ENCODE data around the gene DOP1A.

Gene DOP1A, protein sequence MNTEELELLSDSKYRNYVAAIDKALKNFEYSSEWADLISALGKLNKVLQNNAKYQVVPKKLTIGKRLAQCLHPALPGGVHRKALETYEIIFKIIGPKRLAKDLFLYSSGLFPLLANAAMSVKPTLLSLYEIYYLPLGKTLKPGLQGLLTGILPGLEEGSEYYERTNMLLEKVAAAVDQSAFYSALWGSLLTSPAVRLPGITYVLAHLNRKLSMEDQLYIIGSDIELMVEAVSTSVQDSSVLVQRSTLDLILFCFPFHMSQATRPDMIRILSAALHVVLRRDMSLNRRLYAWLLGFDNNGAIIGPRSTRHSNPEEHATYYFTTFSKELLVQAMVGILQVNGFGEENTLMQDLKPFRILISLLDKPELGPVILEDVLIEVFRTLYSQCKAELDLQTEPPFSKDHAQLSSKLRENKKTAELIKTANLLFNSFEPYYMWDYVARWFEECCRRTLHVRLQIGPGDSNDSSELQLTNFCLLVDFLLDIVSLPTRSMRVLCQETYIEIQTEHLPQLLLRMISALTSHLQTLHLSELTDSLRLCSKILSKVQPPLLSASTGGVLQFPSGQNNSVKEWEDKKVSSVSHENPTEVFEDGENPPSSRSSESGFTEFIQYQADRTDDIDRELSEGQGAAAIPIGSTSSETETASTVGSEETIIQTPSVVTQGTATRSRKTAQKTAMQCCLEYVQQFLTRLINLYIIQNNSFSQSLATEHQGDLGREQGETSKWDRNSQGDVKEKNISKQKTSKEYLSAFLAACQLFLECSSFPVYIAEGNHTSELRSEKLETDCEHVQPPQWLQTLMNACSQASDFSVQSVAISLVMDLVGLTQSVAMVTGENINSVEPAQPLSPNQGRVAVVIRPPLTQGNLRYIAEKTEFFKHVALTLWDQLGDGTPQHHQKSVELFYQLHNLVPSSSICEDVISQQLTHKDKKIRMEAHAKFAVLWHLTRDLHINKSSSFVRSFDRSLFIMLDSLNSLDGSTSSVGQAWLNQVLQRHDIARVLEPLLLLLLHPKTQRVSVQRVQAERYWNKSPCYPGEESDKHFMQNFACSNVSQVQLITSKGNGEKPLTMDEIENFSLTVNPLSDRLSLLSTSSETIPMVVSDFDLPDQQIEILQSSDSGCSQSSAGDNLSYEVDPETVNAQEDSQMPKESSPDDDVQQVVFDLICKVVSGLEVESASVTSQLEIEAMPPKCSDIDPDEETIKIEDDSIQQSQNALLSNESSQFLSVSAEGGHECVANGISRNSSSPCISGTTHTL (N-terminal part only)

DNA sequence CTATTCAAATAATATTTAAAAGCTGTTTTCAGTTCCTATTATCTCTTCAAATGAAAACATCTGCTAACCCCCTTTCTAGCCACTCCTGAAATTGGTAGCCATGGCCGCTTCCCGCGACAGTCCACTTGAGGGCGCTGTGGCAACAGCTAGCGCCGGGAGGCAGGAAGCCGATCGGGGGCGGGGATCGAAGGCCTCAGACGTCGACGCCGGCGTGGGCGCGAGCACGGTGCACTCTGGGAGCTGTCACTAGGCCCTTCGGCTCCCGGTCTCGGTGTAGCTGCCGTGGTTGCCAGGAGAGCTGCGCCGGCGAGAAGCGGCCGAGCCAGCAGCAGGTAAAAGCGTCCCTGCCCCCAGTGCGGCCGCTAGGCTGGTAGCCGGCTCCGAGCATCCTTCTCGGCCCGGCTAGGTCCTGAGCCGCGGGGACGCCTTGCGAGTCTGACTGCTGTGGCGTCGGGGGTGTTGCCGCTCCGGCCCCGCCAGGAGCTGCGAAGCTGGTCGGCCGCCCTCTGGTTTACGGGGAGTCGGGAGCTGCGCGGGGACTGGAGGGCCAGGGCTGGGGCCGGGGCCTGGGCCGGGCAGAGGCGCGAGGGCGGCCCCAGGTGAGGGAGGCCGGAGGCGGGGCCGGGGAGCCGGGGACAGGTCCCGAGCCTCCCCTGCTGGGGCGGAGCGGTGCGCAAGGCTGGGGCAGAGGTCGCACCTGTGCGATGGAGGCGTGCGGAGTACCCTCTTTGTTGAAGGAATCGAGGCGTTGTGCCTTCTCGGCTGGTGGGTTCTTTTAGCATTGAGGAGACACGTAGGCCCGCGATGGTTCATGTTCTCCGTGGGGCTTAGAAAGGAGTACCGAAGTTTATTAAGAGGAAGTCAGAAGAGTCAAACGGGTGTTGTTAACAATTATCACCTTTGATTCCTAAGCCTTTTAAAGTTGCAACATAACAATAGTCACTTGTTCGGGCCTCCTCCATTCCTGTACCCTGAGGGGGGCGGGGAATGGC is at the start of gene DOP1A:
TSS of gene DOP1A (plus strand) at position 224 of the 992 bp plus-strand sequence. CDS start 29,307 bp downstream, outside the sequence.
- DNase-seq (ENCODE audit: low read depth, low spot score), result peak; percentile 97

DNA sequence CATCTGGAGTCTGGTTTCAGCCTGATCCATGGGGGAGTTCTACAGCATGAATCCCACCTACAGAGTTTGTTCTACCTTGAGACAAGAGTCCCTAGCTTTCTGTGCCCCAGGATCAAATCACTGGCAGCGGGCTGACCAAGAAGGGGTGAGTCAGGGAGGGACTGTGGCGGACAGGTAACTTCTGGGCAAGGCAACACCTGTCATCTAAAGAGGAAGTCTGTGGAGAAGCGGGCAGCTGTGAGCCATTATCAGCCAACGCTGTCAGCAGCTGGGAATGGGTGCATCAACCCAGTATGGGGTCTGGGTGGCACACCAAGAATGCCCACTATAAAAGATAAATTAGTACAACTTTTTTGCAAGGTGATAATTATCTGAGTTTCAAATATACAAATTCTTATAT is 47.7 kb upstream of the DOP1A start:
- DNase-seq (ENCODE audit: low read depth, low spot score), result no peak

DNA sequence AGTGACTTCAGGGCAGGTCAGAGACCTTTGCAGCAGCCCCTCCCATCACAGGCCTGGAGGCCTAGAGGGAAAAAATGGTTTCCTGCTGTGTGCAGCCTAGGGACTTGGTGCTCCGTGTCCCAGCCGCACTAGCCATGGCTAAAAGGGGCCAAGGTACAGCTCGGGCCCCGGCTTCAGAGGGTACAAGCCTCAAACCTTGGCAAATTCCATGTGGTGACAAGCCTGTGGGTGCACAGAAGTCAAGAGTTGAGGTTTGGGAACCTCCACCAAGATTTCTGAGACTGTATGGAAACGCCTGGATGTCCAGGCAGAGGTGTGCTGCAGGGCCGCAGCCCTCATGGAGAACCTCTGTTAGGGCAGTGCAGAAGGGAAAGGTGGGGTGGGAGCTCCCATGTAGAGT is 35.8 kb upstream of the DOP1A start:
- DNase-seq (ENCODE audit: low read depth, low spot score), result no peak

DNA sequence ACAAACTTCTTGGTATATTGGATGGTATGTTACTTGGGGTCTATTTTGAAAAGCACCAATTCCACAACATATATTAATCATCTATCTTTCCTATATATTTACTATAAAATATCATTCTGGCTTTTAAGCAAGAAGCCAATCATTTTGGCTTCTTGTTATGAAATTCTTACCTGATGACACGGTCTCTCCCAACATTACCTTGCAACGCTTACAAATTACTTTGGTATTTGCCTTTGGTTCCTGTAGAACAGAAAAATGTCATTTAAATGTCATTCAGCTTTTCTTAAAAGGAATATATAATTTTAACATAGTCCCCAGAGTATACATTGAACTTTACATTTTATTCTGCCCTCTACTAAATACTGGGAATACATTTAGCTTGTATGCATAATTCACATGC is 29.2 kb upstream of the DOP1A start:
- DNase-seq (ENCODE audit: low read depth, low spot score), result no peak

DNA sequence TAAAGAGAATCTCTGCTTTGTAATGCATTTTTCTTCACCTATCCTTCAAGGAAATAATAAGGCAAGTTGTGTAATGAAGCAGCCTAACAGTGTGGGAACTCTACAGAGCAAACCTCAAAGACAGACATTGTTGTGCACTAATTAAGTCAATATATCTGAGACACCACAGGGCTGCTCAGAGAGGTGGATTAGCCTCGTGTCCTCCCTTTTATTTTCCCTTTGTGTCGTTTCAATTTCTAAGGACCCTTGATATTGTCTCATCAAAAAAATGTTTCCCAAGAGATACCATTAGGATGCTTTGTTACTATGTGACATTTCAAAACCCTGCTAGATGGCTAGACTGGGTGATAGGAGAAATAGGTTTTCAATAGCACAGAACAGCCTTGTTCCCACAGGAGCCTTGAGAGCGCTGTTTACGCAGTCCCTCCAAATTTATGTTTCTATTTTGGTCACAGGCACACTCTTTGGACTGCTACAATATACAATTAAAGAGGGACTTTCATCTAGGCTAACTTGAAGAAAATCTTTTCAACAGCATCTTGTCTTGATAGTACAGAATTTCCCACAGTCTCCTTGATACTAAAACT is 24.9 kb upstream of the DOP1A start:
- DNase-seq (ENCODE audit: low read depth, low spot score), result no peak

DNA sequence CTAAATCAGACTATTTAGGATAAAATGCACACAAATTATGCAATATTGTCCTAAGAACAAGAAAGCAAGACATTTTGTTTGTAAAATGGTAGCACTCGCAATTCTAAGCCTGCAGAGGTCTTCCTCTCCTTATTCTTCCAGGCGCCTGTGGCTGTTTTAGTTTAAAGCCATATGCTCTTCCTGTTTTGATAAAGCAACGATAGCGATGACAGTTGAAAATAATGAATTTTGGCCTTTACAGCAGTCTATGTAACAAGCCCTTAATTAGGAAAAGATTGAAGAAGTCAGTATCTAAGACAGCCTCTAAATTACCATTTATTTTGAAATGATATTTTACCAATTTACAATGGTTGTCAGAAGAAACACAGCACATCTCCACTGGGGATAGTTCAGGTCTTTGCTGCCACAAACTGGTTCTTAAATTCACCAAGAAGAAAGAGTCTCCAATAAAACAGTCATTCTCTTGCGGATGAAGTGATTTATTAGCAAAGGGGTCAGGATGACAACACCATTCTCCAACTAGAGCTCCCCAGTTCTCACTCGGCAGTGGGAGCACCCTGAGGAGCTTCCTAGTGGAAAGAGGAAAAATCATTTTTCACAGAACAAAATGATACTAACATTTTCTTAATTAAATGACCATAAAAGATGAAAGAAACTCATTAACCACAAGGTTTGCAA is 23.2 kb upstream of the DOP1A start:
- DNase-seq (ENCODE audit: low read depth, low spot score), result no peak

DNA sequence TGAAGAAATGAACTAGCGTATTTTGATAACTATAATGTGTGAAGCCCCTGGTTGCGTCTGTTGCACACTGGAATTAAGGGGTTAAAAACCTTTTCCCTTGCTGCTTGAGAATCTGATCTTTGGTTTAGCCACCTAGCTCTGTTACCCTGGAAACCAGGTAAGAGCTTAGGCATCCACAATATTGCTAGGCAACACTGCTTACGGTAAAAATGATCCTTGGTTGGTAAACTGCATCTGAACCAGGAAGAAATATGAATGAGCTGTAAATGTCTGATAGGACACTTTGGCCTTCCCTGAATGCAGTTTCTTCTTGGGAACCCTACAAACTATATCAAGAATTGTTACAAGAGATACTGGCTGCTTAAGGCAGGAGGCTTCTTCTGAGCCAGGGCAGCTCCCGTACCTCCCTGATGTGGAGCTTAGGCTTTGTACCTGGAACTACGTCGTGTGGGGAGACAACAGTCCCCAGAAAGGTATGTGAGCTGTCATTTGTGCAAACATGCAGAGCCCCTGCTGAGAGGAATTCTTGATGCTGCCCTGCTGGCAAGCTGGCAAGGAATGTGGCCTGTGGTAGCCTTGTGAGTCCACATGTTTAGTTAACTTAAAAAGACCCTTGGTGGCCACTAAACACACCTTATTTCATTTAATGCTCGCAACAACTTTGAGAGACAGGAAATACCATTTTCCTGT is 20.3 kb upstream of the DOP1A start:
- DNase-seq (ENCODE audit: low read depth, low spot score), result no peak

DNA sequence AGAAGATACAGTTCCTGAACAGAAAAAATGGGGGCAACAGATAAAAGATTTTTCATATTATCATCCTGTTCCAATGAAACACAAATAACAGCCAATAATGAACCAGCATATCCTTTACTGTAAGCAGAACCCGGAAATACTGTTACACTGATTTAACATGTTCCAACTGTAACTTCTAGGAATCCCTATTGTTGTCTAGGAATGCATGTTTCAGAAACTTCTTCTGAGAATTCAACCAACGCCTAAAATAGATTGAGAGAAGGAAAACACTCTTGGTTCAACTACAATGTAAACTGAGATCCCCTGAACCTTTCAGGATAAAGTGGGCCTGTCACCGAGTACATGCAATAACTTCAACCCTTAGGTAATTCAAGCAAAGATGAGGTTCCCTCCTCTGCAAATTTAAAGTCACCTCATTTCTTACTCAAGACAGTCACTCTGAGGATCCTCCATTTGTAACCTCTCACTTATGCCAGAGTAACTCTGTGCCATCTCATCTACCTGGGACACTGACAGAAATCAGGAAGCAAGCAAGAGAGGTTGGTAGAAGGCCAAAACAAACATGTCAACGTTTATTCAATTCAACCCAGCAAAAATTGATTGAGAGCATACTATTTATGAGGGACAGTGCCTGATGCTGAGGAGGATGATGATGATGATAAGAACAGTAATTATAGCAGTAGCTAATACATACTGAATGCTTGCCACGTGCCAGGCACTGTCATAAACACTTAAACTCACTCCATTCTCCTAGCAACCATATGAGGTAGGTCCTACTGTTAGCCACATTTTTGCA is 15.9 kb upstream of the DOP1A start:
- DNase-seq (ENCODE audit: low read depth, low spot score), result no peak

DNA sequence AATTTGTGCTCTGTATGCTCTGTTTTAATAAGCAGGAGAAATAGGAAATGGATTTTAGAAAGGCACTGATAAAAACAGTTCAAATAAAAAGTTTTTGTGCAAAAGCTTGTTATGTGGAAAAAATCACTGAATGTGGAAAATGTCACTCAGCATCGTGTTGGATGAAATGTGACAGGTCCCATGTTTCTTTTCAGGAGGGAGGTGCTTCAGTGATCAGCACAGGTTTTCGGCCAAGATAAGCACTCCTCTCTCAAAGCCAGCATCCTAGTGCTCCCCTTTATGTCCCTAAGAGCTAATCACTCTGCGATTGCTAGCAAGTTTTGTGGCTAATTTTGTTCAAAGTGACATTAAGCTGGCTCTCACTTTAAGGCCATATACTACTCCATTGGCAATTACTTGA is 13.8 kb upstream of the DOP1A start:
- no peak for DNase-seq (ENCODE audit: low read depth, low spot score)

DNA sequence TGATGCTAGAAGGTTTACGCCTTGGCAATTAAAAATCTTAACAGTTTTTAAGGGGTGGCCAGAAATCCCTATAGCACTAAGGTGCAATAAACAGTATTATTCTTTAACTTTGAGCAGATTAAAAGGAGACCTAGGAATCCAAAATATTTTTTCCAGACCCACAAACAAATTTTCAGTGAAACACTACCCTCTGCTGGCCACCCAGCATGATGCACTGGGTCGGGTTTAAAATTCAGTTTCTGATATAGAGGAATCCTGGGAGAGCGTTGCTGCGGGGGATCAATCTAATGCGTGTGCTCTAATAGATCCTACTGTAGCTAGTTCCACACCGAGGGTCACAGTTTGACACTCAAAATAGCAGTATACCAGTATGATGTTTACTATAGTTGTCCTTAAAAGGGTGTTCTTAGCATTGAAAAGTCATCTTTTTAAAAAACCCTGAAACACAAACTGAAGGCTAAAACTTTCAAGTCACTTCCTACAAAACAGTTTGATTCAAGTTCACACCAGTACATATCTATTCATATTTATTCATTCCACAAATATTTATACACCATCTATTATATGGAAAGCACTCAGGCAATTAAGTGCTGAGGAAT is 12.0 kb upstream of the DOP1A start:
- no peak for DNase-seq (ENCODE audit: low read depth, low spot score)

DNA sequence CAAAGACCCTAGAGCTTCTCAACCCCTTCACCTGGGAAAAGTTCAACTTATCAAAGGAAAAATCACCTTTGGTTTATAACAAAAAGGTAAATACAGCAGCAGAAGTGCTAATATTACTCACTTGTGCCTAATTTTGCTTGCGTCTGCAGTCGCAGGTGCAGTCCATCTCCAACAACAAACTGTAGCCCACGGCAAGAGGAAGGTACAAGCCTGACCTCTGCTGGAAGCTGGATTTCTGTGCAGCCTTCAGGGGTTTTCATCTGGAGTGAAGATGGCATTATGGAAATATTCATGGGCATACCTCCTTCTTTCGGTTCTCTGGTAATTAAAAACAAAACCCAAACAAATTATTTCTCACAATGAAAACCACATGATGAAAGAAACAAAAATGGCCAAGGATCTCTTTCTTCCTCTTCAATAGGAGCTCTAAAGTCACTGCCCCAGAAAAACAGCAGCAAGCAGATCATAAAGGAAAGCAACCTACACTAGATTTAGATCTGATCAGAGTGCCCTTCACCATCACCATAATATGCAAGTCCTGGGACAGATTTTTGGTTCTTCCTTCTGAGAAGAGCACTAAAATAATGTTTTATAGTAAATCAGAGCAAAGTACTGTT is 9.7 kb upstream of the DOP1A start:
- no peak for DNase-seq (ENCODE audit: low read depth, low spot score)

DNA sequence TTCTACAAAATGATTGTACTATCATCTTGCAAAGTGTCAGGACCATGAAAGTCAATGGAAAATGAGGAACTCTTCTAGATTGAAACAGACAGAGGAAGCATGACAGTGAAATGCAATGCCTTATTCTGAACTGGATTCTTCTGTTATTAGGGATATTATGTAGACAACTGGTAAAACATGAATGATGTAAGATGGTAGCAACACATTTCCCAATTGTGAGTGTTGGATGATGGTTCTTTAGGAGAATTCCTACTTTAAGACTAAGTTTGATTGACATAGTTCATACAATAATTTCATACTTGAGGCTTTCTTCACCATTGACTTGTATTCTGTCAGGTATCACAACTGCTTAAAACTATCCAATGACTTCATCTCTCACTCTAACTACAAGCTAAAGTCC is 6.3 kb upstream of the DOP1A start:
- DNase-seq (ENCODE audit: low read depth, low spot score), result no peak

DNA sequence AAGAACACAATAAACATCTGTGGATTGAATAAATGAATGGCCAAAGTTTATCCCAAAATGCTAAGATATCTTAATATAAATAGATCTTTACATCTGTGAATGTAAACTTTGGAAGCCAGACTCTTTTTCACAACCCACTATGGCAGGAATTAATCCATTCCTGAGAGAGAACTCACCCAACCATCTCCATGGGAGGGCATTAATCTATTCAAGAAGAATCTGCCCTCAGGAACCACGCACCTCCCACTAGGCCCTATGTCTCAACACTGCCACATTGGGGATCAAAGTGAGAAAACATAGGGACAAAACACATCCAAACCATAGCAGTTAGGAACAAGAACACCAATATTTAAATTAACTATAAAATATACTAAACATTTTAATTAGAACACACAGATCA is 5.2 kb upstream of the DOP1A start:
- DNase-seq (ENCODE audit: low read depth, low spot score), result no peak

DNA sequence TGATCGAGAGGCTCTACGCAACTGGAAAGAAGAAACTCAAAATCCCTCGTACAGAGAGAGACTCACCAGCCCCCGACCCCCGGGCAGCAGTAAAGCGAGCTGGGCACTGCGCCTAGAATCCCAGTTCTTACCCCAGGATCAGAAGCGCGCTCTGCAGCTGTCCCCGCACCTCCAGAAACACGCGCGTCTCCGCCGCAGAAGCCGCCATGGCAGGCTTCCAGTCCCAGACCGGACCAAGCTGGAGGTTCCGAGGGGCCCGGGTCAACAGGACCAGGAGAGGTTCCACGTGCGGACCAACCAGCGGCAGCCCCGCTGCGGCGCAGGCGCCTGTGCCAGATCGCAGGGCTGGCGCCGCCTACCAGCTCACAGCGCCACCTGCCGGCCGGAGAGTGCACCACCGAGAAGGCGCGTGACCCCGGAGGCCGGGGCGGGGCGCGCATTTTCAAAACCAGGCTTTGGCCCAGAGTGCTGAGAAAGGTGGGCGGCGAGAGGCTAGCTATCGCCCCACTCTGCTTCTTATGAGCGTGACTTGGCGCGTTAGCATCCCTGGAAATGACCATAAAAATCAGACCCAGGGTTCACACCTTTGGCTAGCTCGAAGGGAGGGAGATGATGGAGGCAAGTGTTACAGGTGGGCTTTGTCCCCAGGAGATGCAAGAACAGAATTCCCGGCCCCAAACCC is 1.8 kb upstream of the DOP1A start, which contains the start of gene UBE3D:
TSS of gene UBE3D (minus strand) at position 331 of the 682 bp plus-strand sequence. CDS start at position 208, 123 bp downstream.
- DNase-seq (ENCODE audit: low read depth, low spot score), result peak; percentile 85

DNA sequence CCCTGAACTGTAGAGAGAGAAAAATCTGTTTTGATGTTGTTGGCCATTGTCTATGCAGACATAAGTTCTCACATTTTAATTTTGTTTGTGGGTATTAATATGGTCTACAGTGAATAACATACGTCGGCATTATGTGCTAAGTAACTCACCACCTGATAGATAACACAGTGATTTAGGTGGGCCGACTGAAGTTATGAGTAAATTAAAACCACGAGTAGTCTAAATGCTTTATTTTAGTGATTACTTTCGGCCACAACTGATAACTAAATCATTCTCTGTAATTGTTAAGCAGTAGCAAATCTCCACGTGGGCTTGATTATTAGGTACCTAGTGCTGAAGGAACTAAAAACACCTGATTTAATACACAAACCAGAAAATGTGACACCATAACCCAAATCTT is 1.1 kb downstream of the DOP1A start:
- no peak for DNase-seq (ENCODE audit: low read depth, low spot score)

DNA sequence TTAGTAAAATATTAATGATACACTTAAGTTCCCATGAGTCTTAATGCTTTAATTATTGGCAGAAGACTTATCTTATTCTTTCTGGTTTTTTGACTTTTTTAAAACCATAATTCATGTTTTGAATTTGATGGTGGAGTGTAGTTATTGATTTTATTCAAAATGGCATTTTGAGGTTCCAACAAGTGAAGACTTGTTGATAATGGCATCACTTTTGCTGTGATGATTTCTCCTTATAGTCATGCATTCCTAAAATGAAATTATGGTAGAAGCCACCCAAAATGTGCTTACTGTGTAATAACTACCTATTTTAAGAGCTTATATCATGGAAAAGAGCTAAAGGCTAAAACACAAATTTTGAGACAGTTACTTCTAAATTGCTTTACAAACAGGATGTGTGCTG is 2.2 kb downstream of the DOP1A start:
- no peak for DNase-seq (ENCODE audit: low read depth, low spot score)

DNA sequence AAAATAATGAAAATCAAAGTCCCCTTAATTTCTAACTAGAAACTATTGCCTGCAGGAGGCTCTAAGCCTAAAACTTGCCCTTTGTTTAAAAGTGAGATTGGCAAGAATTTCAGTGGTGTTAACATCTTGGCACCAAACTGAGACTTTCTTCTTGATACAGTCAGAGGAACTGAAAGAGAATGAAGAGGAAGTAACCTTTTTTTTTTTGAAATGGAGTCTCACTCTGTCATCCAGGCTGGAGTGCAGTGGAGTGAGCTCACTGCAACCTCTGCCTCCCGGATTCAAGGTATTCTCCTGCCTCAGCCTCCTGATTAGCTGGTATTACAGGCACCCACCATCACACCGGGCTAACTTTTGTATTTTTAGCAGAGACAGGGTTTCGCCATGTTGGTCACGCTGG is 3.6 kb downstream of the DOP1A start:
- DNase-seq (ENCODE audit: low read depth, low spot score), result no peak
